OCI-LY7 (cell line): ENCODE results near the gene FBXW8. TPM values are rescaled to one million over a fixed set of nuclear protein-coding genes. Genes with fewer than 3 reads are reported as not detected.
A peak's percentile ranks its signal among the peaks of the same experiment; 100 is the strongest.

Experiments
- Bru-seq: library from RNA; stranded (reverse); fragments of 400-500 nt; gene quantifications from one replicate; lab custom pipeline; 2021; lab: Mats Ljungman, UMichigan
- BruChase-seq, 2 experiments: library from RNA; stranded (reverse); fragments of 400-500 nt; gene quantifications; one replicate each; lab custom pipeline; 2021; lab: Mats Ljungman, UMichigan
- BruUV-seq: library from RNA; stranded (reverse); fragments of 400-500 nt; replicated peaks from 2 replicates; lab custom pipeline; 2021; lab: Mats Ljungman, UMichigan
- CTCF ChIA-PET: fragments of 300-600 bp; sonication (Branson Sonifier 250); formaldehyde crosslinking; loops from one replicate; lab custom pipeline; 2022; ENCODE audit warnings: antibody characterized with exemption; ENCODE audit not compliant: unreplicated experiment; lab: Charles Lee
- POLR2A ChIA-PET: fragments of 300-600 bp; sonication (Branson Sonifier 250); formaldehyde crosslinking; loops from one replicate; lab custom pipeline; 2022; ENCODE audit warnings: antibody characterized with exemption; lab: Charles Lee
- DNase-seq: peaks from one replicate; pipeline ENCODE4 v3.0.0-alpha.2; 2015; ENCODE audit warnings: low spot score
- H2AFZ ChIP-seq: fragments of 200-600 bp; sonication (generic), shearing (Covaris generic); 2 replicates; pipeline ENCODE4 v1.6.1; 2014; ENCODE audit warnings: mild to moderate bottlenecking, antibody characterized with exemption, low read length, moderate library complexity
- H3K27ac ChIP-seq: fragments of 200-600 bp; sonication (generic); 2 replicates; pipeline ENCODE4 v1.5.1; 2014; ENCODE audit warnings: mixed run types, low read depth, mild to moderate bottlenecking, moderate library complexity, low read length, inconsistent platforms; ENCODE audit not compliant: poor library complexity, severe bottlenecking
- H3K36me3 ChIP-seq: fragments of 200-600 bp; sonication (generic); 2 replicates; pipeline ENCODE4 v1.6.1; 2014; ENCODE audit warnings: mild to moderate bottlenecking, antibody characterized with exemption, low read length, moderate library complexity, mixed read lengths; ENCODE audit not compliant: insufficient read depth
- H3K4me1 ChIP-seq: fragments of 200-600 bp; sonication (generic); 2 replicates; pipeline ENCODE4 v1.5.1; 2014; ENCODE audit warnings: mild to moderate bottlenecking, low read length; ENCODE audit not compliant: insufficient read depth, poor library complexity, severe bottlenecking
- H3K4me2 ChIP-seq: fragments of 200-600 bp; sonication (generic); 2 replicates; pipeline ENCODE4 v1.6.1; 2014; ENCODE audit warnings: mild to moderate bottlenecking, low read length
- H3K4me3 ChIP-seq: fragments of 200-600 bp; sonication (generic); 2 replicates; pipeline ENCODE4 v1.5.1; 2014; ENCODE audit warnings: mild to moderate bottlenecking, low read depth, low read length; ENCODE audit not compliant: poor library complexity, severe bottlenecking
- H3K79me2 ChIP-seq: fragments of 200-600 bp; sonication (generic); 2 replicates; pipeline ENCODE4 v1.6.1; 2016; ENCODE audit warnings: low read depth, mild to moderate bottlenecking, low read length, moderate library complexity, mixed read lengths; ENCODE audit not compliant: insufficient read depth
- H3K9me2 ChIP-seq: fragments of 200-600 bp; sonication (generic); 2 replicates; pipeline ENCODE4 v1.6.1; 2016; ENCODE audit warnings: mild to moderate bottlenecking, low read length, mixed read lengths; ENCODE audit not compliant: insufficient read depth
- H3K9me3 ChIP-seq: fragments of 200-600 bp; sonication (generic); 2 replicates; pipeline ENCODE4 v1.6.1; 2014; ENCODE audit warnings: mild to moderate bottlenecking, mixed run types, low read length, mixed read lengths
- H4K20me1 ChIP-seq: fragments of 200-600 bp; sonication (generic); 2 replicates; pipeline ENCODE4 v1.6.1; 2014; ENCODE audit warnings: mild to moderate bottlenecking, antibody characterized with exemption, low read length, moderate library complexity, mixed read lengths; ENCODE audit not compliant: insufficient read depth
- CTCF ChIP-seq: fragments of 200-600 bp; sonication (generic); conservative IDR thresholded peaks from 2 replicates; pipeline ENCODE4 v1.5.1; 2014; ENCODE audit warnings: mild to moderate bottlenecking, antibody characterized with exemption, low read length, moderate library complexity, mixed read lengths
- EZH2phosphoT487 ChIP-seq: fragments of 200-600 bp; sonication (generic); IDR thresholded peaks from 2 replicates; pipeline ENCODE4 v1.6.1; 2018; ENCODE audit warnings: low read depth, borderline replicate concordance, mild to moderate bottlenecking, mixed run types, antibody characterized with exemption, low read length, moderate library complexity, mixed read lengths
- intact Hi-C: fragments of 100-400 bp; cut with micrococcal nuclease; formaldehyde crosslinking; loops from one replicate; pipeline ENCODE4 v1.10.0; 2022; ENCODE audit not compliant: unreplicated experiment
- long read RNA-seq: library from polyadenylated mRNA; stranded (forward); transcript quantifications from one replicate; pipeline ENCODE4 v2.0.0, GENCODE V29; 2022
- total RNA-seq, 2 experiments: library from RNA; depleted of rRNA in 1 of 2; stranded (reverse); fragments of >200 nt in 1 of 2; shearing (Covaris generic) in 1 of 2; gene quantifications; 2 replicates each; pipeline ENCODE4 v1.2.3, GENCODE V29; 2014 to 2022

FBXW8 gene
- total RNA-seq (2014; rRNA removed; shearing (Covaris generic)) (22.4 and 34.0 TPM in 2 replicates), total RNA-seq (2022) (29.8 and 32.4 TPM in 2 replicates), Bru-seq, nascent RNA (percentile 74 among the genes with signal in this experiment), BruChase-seq, experiment 1, labeled RNA remaining after a 6-hour chase (percentile 80 among the genes with signal in this experiment), BruChase-seq, experiment 2, labeled RNA remaining after a 2-hour chase (percentile 68 among the genes with signal in this experiment)
- long read RNA-seq, full-length matches to known transcripts, result 33 of 59 reads
- long read RNA-seq, partial matches to known transcripts, result 7 of 59 reads
- long read RNA-seq, other reads (novel, unspliced or antisense), result 19 of 59 reads

- Histone ChIP-seq H3K9me2 (no peaks in the 10 kb centered on the region), H3K4me2 (peak within 1 kb of the TSS; percentile 79), H3K4me3 (peak within 1 kb of the TSS; percentile 79), H2AFZ (peak within 1 kb of the TSS; percentile 96; the same call in 1 of the 2 replicates), H4K20me1 (no peaks in the 10 kb centered on the region), H3K36me3 (peaks cover 23% of the 10 kb centered on the region), H3K4me1 (peaks cover 20% of the 10 kb centered on the region), H3K9me3 (no peaks in the 10 kb centered on the region), H3K79me2 (peaks cover 19% of the 10 kb centered on the region), H3K27ac (peak within 1 kb of the TSS; percentile 46)
- ChIA-PET POLR2A (interaction anchor here (0.6 to 0.7 kb wide), 7 partner anchors 28 to 286 kb away, joined by 3 to 4 read pairs (median 3); partner anchors contain the start of gene HRK), CTCF (interaction anchor here (0.5 kb wide), 1 partner anchor 88 kb away, joined by 3 read pairs; no protein-coding TSS in a partner anchor)
- no TSS peak for BruUV-seq
- TF ChIP-seq EZH2phosphoT487 (no peak), CTCF (no peak)
- peak; percentile 84 for DNase-seq
- intact Hi-C loops, result loop anchor here (2.0 kb wide), 1 partner anchor 68 kb away; no protein-coding TSS in a partner anchor
These were observed at the start of gene FBXW8 for GRCh38 chr12:116910645-116911451. TSS of gene FBXW8 (plus strand) at chr12:116910950. CDS start at chr12:116911038, 88 bp downstream.

GRCh38 chr12:116861320-116861719 is 49.4 kb upstream of the FBXW8 start:
- peaks cover 80% of the 10 kb centered on the region for H3K4me1 ChIP-seq
- no peaks in the 10 kb centered on the region for H3K9me3 ChIP-seq
- H3K27ac ChIP-seq, result peak overlapping the region; percentile 91
- peak overlapping the region; percentile 73 for H3K4me2 ChIP-seq
- no TSS peak for BruUV-seq
- TF ChIP-seq CTCF (no peak), EZH2phosphoT487 (no peak)
- no peaks in the 10 kb centered on the region for H3K79me2 ChIP-seq
- no peaks in the 10 kb centered on the region for H4K20me1 ChIP-seq
- intact Hi-C loops, result loop anchor here (1.0 to 2.0 kb wide), 6 partner anchors 18 to 303 kb away; partner anchors contain the start of genes MAP1LC3B2, RNFT2 and SPRING1
- H3K9me2 ChIP-seq, result no peaks in the 10 kb centered on the region
- POLR2A ChIA-PET, result interaction anchor here (0.6 to 2.4 kb wide), 11 partner anchors 9 to 159 kb away, joined by 3 to 7 read pairs (median 4); no protein-coding TSS in a partner anchor
- no peaks in the 10 kb centered on the region; the same call in 1 of the 2 replicates for H3K36me3 ChIP-seq
- H3K4me3 ChIP-seq, result peak overlapping the region; percentile 54
- CTCF ChIA-PET, result interaction anchor here (0.7 kb wide), 1 partner anchor 152 kb away, joined by 4 read pairs; no protein-coding TSS in a partner anchor
- DNase-seq, result peak; percentile 92
- H2AFZ ChIP-seq, result no peak overlapping the region
